ENCODE measurements around the gene ZNRF1. TPM values are rescaled to one million over a fixed set of nuclear protein-coding genes. Genes with fewer than 3 reads are reported as not detected.
A peak's percentile ranks its signal among the peaks of the same experiment; 100 is the strongest.

ZNRF1 gene
- total RNA-seq, 2 donors from 2014 or later, result 9.3 to 21.4 TPM

DNA sequence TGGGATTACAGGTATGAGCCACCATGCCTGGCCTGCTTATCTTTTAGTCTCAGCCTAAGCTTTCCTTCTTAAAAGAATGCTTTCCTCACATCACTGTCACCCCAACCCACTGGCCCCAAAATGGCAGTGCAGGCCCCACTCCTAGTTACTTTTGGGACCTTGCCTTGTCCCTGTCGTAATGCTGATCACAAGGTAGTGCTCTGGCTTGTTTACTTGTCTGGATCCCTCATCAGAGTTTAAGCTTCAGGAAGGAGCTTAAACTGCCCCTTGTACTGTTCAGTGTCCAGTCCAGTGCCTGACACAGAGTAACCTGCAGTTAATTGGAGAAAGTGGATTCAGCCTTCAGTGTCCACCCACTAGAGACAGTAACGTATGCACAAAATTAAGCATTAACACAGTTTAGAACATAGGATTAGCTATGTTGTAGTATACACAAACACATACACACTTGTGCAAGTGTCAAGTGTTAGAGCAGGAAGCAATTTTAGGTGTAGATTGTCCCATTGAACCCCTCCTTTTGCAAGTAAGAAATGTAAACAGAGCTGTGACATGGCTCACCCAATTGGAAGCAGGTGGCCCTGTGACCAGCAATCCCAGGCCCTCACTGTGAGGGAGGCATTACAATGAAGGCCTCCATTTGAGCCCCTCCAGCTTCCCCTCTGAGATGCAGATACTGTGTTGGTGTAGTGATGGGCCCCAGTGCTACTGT, 73.6 kb downstream of the ZNRF1 start:
- TF ChIP-seq CTCF (IDR thresholded peaks at IDR 0.05), result no peak
- TF ChIP-seq POLR2A (IDR thresholded peaks at IDR 0.05), result no peak
- ATAC-seq, result no peak
- intact Hi-C loops (cut with DNase I), result no loop called here
- DNase-seq, result no peak
- H3K36me3 ChIP-seq (replicated peaks in 1 of 2; ENCODE audit: insufficient read depth in 1 of 2, low read depth in 2 of 2), result no peaks in the 10 kb centered on the region
- H3K9me3 ChIP-seq, result no peaks in the 10 kb centered on the region
- peaks cover 6% of the 10 kb centered on the region for H3K4me1 ChIP-seq
- H3K27ac ChIP-seq, result no peak overlapping the region
- 84 to 89% methylated on average over 2 of the region's 2 CpGs for whole genome bisulfite sequencing, 2 donors
- no peaks in the 10 kb centered on the region for H3K27me3 ChIP-seq
- H3K4me3 ChIP-seq, result no peak overlapping the region

DNA sequence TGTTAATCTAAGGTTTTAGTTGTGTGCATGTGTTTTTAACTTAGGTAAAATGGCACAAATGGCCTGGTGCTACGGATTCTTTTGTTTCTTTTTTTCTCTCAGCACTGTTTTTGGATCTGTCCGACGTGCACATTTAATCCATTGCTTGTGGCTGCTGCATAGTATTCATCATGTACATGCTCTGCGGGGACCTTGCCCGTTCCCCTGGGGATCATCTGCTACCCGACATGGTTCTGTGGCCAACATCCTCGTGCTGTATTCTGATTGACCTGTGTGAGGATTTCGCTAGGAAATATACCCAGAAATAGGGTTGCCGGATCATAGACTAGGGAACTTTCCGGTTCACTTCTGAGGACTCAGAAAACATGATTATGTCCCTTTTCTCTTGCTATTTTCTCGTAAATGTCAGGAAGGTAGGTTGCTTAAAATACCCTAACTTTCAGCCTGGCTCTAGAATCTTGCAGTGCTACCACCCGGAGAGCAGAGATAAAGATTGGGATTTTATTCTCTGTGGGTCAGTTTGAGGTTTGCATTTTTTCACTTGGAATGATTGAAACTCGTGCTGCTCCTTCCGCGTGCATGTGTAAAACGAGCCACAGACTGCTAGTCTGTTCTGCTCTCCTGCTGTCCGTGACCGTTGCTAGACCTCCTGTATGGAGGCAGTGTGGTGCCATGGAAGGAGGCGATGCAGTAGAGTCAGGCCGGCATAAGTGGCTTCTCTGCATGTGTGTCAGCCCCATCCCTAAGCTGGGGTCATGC, 74.9 kb downstream of the ZNRF1 start:
- intact Hi-C loops (cut with DNase I), result no loop called here
- DNase-seq, result no peak
- Histone ChIP-seq H3K9me3 (no peaks in the 10 kb centered on the region), H3K27me3 (no peaks in the 10 kb centered on the region), H3K4me1 (peaks cover 6% of the 10 kb centered on the region), H3K27ac (no peak overlapping the region), H3K4me3 (no peak overlapping the region), H3K36me3 (replicated peaks in 1 of 2; ENCODE audit: insufficient read depth in 1 of 2, low read depth in 2 of 2) (no peaks in the 10 kb centered on the region)
- 89 to 93% methylated on average over 18 to 20 of the region's 20 CpGs for WGBS, 2 donors
- no peak for ATAC-seq
- TF ChIP-seq CTCF (IDR thresholded peaks at IDR 0.05), result no peak
- no peak for TF ChIP-seq POLR2A (IDR thresholded peaks at IDR 0.05)

GRCh38 chr16:75074304-75074793, 75.5 kb downstream of the ZNRF1 start:
- H3K4me1 ChIP-seq, result peaks cover 6% of the 10 kb centered on the region
- DNase-seq (no peak), ATAC-seq (no peak)
- H3K27ac ChIP-seq, result no peak overlapping the region
- intact Hi-C loops (cut with DNase I), result no loop called here
- H3K9me3 ChIP-seq, result no peaks in the 10 kb centered on the region
- no peaks in the 10 kb centered on the region for H3K27me3 ChIP-seq
- TF ChIP-seq CTCF (IDR thresholded peaks at IDR 0.05) (no peak), POLR2A (IDR thresholded peaks at IDR 0.05) (no peak)
- WGBS, 2 donors, result 81 to 83% methylated on average over 3 to 4 of the region's 4 CpGs
- H3K36me3 ChIP-seq (replicated peaks in 1 of 2; ENCODE audit: insufficient read depth in 1 of 2, low read depth in 2 of 2), result no peaks in the 10 kb centered on the region
- no peak overlapping the region for H3K4me3 ChIP-seq

DNA sequence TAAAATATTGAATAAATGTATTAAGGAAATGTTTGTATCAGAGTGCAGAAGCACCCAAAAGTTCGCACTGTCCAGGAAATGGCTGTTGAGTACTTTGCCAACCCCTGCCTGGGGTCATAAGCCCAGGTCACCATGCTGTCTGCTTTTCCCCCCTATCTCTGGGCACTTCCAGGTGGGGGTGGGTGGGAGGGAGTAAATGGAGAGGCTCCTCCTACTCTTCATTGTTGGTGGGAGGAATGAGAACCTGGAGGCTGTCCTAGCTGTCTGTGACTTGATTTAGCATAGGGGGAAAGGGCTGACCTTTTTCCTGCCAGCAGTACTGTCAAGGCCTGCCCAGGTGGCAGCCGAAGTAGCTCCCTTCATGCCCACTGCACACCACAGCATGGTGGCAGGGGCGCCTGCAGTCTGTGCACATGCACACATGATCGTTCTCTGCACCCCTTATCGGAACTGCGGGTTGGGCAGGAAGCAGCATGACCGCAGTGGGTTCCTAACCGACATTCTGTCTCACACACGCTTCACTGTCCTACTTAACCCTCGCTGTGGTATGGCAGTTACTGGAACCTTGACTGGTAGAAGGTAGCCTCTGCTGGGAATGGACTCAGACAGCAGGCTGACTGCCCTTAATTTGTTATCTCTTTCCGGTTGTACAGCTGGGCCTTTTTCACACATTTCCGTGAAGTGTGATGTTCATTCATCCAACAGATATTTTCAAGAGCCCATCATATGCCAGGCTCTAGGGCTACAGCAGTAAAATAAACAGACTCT, 76.3 kb downstream of the ZNRF1 start:
- 57 to 75% methylated on average over 12 of the region's 12 CpGs for WGBS, 2 donors
- ATAC-seq (peak; percentile 30), DNase-seq (peak in 3 of 4 donors; percentile 14 to 50 (median 20))
- intact Hi-C loops (cut with DNase I), result no loop called here
- Histone ChIP-seq H3K4me3 (no peak overlapping the region), H3K27ac (no peak overlapping the region), H3K27me3 (no peaks in the 10 kb centered on the region), H3K4me1 (peaks cover 2% of the 10 kb centered on the region), H3K36me3 (replicated peaks in 1 of 2; ENCODE audit: insufficient read depth in 1 of 2, low read depth in 2 of 2) (no peaks in the 10 kb centered on the region), H3K9me3 (no peaks in the 10 kb centered on the region)
- no peak for TF ChIP-seq CTCF (IDR thresholded peaks at IDR 0.05)
- no peak for TF ChIP-seq POLR2A (IDR thresholded peaks at IDR 0.05)
